ENCODE data around the gene MGA. TPM values are rescaled to one million over a fixed set of nuclear protein-coding genes. Genes with fewer than 3 reads are reported as not detected.

Gene MGA
- total RNA-seq, 4 donors from 2014 or later = 54.8 to 156 (median 114) TPM

GRCh38 chr15:41795996-41796856, 136.0 kb downstream of the MGA start:
- H3K4me3 ChIP-seq = no peak overlapping the region
- TF ChIP-seq POLR2A (IDR thresholded peaks at IDR 0.05) (no peak), CTCF (IDR thresholded peaks at IDR 0.05) (peak in 1 of 4 experiments; percentile 14)
- H3K4me1 ChIP-seq = peaks cover 5 to 7% of the 10 kb centered on the region in 2 donors

GRCh38 chr15:41797201-41797944, 137.2 kb downstream of the MGA start:
- peaks cover 0 to 5% of the 10 kb centered on the region in 2 donors for H3K4me1 ChIP-seq
- H3K36me3 ChIP-seq = no peaks in the 10 kb centered on the region
- peak overlapping the region; percentile 59 to 81 for H3K27ac ChIP-seq
- H3K27me3 ChIP-seq = no peaks in the 10 kb centered on the region
- H3K9me3 ChIP-seq = no peaks in the 10 kb centered on the region
- no peak overlapping the region for H3K4me3 ChIP-seq
- intact Hi-C loops (cut with DNase I; ENCODE audit: low total_unique reads) = no loop called here
- no peak for DNase-seq
- TF ChIP-seq POLR2A (IDR thresholded peaks at IDR 0.05) = no peak
- no peak for TF ChIP-seq CTCF (IDR thresholded peaks at IDR 0.05)

More at GRCh38 chr15:41795996-41796856, 136.0 kb downstream of the MGA start:
- no peak for DNase-seq
- intact Hi-C loops (cut with DNase I; ENCODE audit: low total_unique reads) = no loop called here
- H3K27me3 ChIP-seq = no peaks in the 10 kb centered on the region
- no peaks in the 10 kb centered on the region for H3K36me3 ChIP-seq
- H3K27ac ChIP-seq = peak overlapping the region; percentile 59 to 81
- H3K9me3 ChIP-seq = no peaks in the 10 kb centered on the region

GRCh38 chr15:41798607-41799487, 138.6 kb downstream of the MGA start:
- H3K36me3 ChIP-seq = no peaks in the 10 kb centered on the region
- H3K27ac ChIP-seq = no peak overlapping the region
- TF ChIP-seq CTCF (IDR thresholded peaks at IDR 0.05) (no peak), POLR2A (IDR thresholded peaks at IDR 0.05) (no peak)

GRCh38 chr15:41799488-41799805, 139.2 kb downstream of the MGA start:
- H3K27me3 ChIP-seq = no peaks in the 10 kb centered on the region
- DNase-seq = no peak
- no peaks in the 10 kb centered on the region for H3K9me3 ChIP-seq
- H3K36me3 ChIP-seq = no peaks in the 10 kb centered on the region
- TF ChIP-seq POLR2A (IDR thresholded peaks at IDR 0.05) (no peak), CTCF (IDR thresholded peaks at IDR 0.05) (no peak)
- intact Hi-C loops (cut with DNase I; ENCODE audit: low total_unique reads) = no loop called here
- no peak overlapping the region for H3K4me3 ChIP-seq
- H3K4me1 ChIP-seq = peaks cover 0 to 5% of the 10 kb centered on the region in 2 donors
- H3K27ac ChIP-seq = no peak overlapping the region

More at GRCh38 chr15:41798607-41799487, 138.6 kb downstream of the MGA start:
- H3K27me3 ChIP-seq = no peaks in the 10 kb centered on the region
- intact Hi-C loops (cut with DNase I; ENCODE audit: low total_unique reads) = no loop called here
- H3K9me3 ChIP-seq = no peaks in the 10 kb centered on the region
- no peak overlapping the region for H3K4me3 ChIP-seq
- no peak for DNase-seq
- H3K4me1 ChIP-seq = peaks cover 0 to 5% of the 10 kb centered on the region in 2 donors
